Small intestine (tissue), 7 donors: ENCODE data around the gene RAVER1. TPM values are rescaled to one million over a fixed set of nuclear protein-coding genes. Genes with fewer than 3 reads are reported as not detected.

ENCODE experiments used
- DNase-seq, 2 donors: peaks; one replicate each; pipeline versions ENCODE4 v3.0.0 to v3.0.0-alpha.2; 2013
- FAIRE-seq: peaks from 2 replicates; lab custom pipeline; 2012; peaks lifted over from hg19 to GRCh38; lab: Jason Lieb, UNC
- H3K27ac ChIP-seq, 3 donors: one replicate each; pipeline ENCODE4 v1.5.1; 2013; ENCODE audit warnings: low read length in 2 of 3, mild to moderate bottlenecking in 2 of 3, control low read depth in 1 of 3, inconsistent platforms in 1 of 3, low read depth in 1 of 3, moderate library complexity in 1 of 3
- H3K27me3 ChIP-seq, 3 donors: one replicate each; pipeline ENCODE4 v1.6.1; 2013; ENCODE audit warnings: low read length in 3 of 3, inconsistent platforms in 1 of 3; ENCODE audit not compliant: control insufficient read depth in 3 of 3, insufficient read depth in 3 of 3
- H3K36me3 ChIP-seq, 3 donors: one replicate each; pipeline ENCODE4 v1.6.1; 2013; ENCODE audit warnings: low read length in 3 of 3, inconsistent platforms in 1 of 3, low read depth in 1 of 3, mild to moderate bottlenecking in 1 of 3, moderate library complexity in 1 of 3; ENCODE audit not compliant: control insufficient read depth in 3 of 3, insufficient read depth in 2 of 3
- H3K4me1 ChIP-seq, 3 donors: one replicate each; pipeline ENCODE4 v1.6.1; 2013; ENCODE audit warnings: low read length in 2 of 3, inconsistent platforms in 1 of 3, low read depth in 1 of 3, mild to moderate bottlenecking in 1 of 3, moderate library complexity in 1 of 3; ENCODE audit not compliant: control insufficient read depth in 3 of 3, insufficient read depth in 2 of 3
- H3K4me3 ChIP-seq, 3 donors: one replicate each; pipeline ENCODE4 v1.5.1; 2013; ENCODE audit warnings: low read length in 3 of 3, control low read depth in 1 of 3, inconsistent platforms in 1 of 3, low read depth in 1 of 3, mild to moderate bottlenecking in 1 of 3, moderate library complexity in 1 of 3
- H3K9me3 ChIP-seq, 2 donors: one replicate each; pipeline ENCODE4 v1.6.1; 2013; ENCODE audit warnings: low read depth in 1 of 2, low read length in 1 of 2; ENCODE audit not compliant: control insufficient read depth in 2 of 2, insufficient read depth in 1 of 2
- WGBS, 3 donors: extraction: QIAGEN DNeasy Blood & Tissue Kit; methylation state at CpG; one replicate each; pipeline ENCODE4 v1.1.7; 2013; 5-methylcytosine and 5-hydroxymethylcytosine counted together
- polyA plus RNA-seq, 4 donors: library from polyadenylated mRNA; stranded (reverse) in 3 of 4; unstranded in 1 of 4; fragments of 200-250 nt in 3 of 4; fragments of 120-200 nt in 1 of 4; gene quantifications; one replicate each; pipeline versions ENCODE4 v1.2.1 to v1.2.3, GENCODE V29; 2013
- donor health status: healthy with polysubstance abuse.
- donor health status: control.
- donor health status: control.
- donor health status: Bipolar disorder and iron deficiency.
- donor health status: healthy.

Gene RAVER1
- polyA plus RNA-seq, 4 donors, result 14.1 to 50.0 (median 21.1) TPM

DNA sequence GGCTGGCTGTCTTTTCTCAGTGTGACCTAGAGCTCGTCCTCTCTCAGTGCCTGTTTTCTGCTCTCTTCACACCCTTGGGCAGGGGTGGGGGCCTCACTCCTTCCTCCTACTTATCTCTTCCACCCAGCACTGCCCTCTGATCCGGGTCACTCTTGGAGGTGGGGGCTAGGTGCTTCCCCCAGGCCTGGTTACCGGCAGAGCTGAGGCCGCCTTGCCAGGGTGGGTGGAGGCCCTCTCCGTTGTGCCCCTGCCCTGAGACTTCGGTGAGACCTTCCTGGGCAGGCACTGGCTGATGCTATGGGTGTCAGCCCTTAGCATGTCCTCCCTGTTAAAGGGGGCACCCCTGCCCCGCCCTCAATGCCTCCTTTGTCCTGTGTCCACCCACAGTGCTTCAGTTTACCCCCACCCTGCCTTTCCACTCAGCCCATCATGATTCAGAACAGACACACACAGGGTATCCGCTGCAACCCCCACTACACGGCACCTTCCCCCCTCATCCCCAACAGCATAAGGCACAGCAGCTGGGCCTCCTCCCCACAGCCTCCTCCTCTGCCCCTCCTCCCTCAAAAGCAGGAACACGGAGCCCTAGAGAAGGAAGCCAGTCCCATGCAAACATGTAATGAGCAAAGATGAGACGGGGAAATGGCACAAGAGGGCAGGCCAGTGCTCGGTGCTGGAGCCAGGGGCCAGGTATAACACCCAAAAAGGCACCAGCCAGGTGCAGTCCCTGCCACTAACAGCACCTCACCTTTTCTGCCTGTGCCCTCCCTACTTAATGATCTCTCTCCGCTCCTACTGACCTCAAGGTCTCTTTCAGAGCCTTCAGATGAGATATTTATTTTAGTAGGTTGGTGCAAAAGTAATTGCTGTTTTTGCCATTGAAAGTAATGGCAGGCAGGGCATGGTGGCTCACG, 33.5 kb downstream of the RAVER1 start:
- H3K4me3 ChIP-seq, result no peak overlapping the region
- FAIRE-seq (no peak), DNase-seq (no peak)
- H3K9me3 ChIP-seq, result peaks cover 0 to 3% of the 10 kb centered on the region in 2 donors
- peaks cover 0 to 32% (median 12%) of the 10 kb centered on the region in 3 donors for H3K27me3 ChIP-seq
- H3K36me3 ChIP-seq, result peaks cover 0 to 3% (median 0%) of the 10 kb centered on the region in 3 donors
- H3K27ac ChIP-seq, result no peak overlapping the region
- WGBS, 3 donors, result 30 to 44% (median 32%) methylated on average over 14 of the region's 14 CpGs
- H3K4me1 ChIP-seq, result peaks cover 0 to 12% (median 5%) of the 10 kb centered on the region in 3 donors

- Histone ChIP-seq H3K4me1 (peaks cover 0 to 24% (median 5%) of the 10 kb centered on the region in 3 donors), H3K27ac (no peak overlapping the region), H3K27me3 (peaks cover 4 to 67% (median 31%) of the 10 kb centered on the region in 3 donors), H3K4me3 (peak overlapping the region in 1 of 3 donors; percentile 29), H3K36me3 (no peaks in the 10 kb centered on the region), H3K9me3 (peaks cover 0 to 8% of the 10 kb centered on the region in 2 donors)
- FAIRE-seq, result no peak
- 6 to 7% (median 6%) methylated on average over 30 to 58 of the region's 58 CpGs for WGBS, 3 donors
- DNase-seq, result peak in 1 of 2 donors; percentile 59
Measured at GRCh38 chr19:10295847-10296591, 37.3 kb downstream of the RAVER1 start.

DNA sequence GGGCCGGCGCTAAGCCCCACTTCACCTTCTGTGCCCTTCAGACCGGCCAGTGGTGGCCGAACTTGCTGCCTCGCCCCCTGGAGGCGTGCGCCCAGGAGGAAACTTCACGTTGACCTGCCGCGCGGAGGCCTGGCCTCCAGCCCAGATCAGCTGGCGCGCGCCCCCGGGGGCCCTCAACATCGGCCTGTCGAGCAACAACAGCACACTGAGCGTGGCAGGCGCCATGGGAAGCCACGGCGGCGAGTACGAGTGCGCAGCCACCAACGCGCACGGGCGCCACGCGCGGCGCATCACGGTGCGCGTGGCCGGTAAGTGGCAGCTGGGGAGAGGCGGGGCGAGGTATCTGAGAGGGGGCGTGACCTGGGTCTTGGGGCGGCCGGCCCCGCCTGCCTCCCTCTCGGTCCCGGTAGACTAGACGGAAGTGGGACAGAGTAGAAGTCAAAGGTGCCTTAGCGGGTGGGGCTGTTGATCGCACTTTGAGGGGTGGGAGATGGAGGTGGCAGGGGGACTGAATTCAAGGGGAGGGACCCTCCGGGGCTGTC, 38.0 kb downstream of the RAVER1 start:
- peaks cover 0 to 11% of the 10 kb centered on the region in 2 donors for H3K9me3 ChIP-seq
- H3K36me3 ChIP-seq, result no peaks in the 10 kb centered on the region
- H3K27ac ChIP-seq, result no peak overlapping the region
- peaks cover 0 to 30% (median 8%) of the 10 kb centered on the region in 3 donors for H3K4me1 ChIP-seq
- peaks cover 4 to 73% (median 36%) of the 10 kb centered on the region in 3 donors for H3K27me3 ChIP-seq
- H3K4me3 ChIP-seq, result peak overlapping the region in 1 of 3 donors; percentile 29
- WGBS, 3 donors, result 1 to 2% (median 2%) methylated on average over 47 to 48 of the region's 48 CpGs
- FAIRE-seq, result no peak
- DNase-seq, result peak; percentile 52 to 63

DNA sequence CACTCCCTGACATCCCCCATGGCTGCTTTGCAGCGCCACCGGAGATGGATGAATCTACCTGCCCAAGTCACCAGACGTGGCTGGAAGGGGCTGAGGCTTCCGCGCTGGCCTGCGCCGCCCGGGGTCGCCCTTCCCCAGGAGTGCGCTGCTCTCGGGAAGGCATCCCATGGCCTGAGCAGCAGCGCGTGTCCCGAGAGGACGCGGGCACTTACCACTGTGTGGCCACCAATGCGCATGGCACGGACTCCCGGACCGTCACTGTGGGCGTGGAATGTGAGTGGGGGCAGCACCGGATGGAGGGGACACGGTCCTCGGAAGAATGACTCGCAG, 39.0 kb downstream of the RAVER1 start:
- H3K4me3 ChIP-seq, result no peak overlapping the region
- DNase-seq (peak in 1 of 2 donors; percentile 39), FAIRE-seq (no peak)
- H3K36me3 ChIP-seq, result no peaks in the 10 kb centered on the region
- peaks cover 4 to 76% (median 43%) of the 10 kb centered on the region in 3 donors for H3K27me3 ChIP-seq
- WGBS, 3 donors, result 8 to 12% (median 8%) methylated on average over 25 of the region's 25 CpGs
- peaks cover 0 to 11% of the 10 kb centered on the region in 2 donors for H3K9me3 ChIP-seq
- H3K4me1 ChIP-seq, result peaks cover 0 to 36% (median 8%) of the 10 kb centered on the region in 3 donors
- no peak overlapping the region for H3K27ac ChIP-seq

- Histone ChIP-seq H3K4me1 (peaks cover 0 to 42% (median 8%) of the 10 kb centered on the region in 3 donors), H3K4me3 (no peak overlapping the region), H3K27ac (no peak overlapping the region), H3K9me3 (peaks cover 0 to 11% of the 10 kb centered on the region in 2 donors), H3K27me3 (peaks cover 4 to 80% (median 45%) of the 10 kb centered on the region in 3 donors), H3K36me3 (no peaks in the 10 kb centered on the region)
- WGBS, 3 donors, result 18 to 30% (median 26%) methylated on average over 48 to 49 of the region's 49 CpGs
- FAIRE-seq (no peak), DNase-seq (no peak)
Measured at GRCh38 chr19:10293637-10294367, 39.5 kb downstream of the RAVER1 start.

DNA sequence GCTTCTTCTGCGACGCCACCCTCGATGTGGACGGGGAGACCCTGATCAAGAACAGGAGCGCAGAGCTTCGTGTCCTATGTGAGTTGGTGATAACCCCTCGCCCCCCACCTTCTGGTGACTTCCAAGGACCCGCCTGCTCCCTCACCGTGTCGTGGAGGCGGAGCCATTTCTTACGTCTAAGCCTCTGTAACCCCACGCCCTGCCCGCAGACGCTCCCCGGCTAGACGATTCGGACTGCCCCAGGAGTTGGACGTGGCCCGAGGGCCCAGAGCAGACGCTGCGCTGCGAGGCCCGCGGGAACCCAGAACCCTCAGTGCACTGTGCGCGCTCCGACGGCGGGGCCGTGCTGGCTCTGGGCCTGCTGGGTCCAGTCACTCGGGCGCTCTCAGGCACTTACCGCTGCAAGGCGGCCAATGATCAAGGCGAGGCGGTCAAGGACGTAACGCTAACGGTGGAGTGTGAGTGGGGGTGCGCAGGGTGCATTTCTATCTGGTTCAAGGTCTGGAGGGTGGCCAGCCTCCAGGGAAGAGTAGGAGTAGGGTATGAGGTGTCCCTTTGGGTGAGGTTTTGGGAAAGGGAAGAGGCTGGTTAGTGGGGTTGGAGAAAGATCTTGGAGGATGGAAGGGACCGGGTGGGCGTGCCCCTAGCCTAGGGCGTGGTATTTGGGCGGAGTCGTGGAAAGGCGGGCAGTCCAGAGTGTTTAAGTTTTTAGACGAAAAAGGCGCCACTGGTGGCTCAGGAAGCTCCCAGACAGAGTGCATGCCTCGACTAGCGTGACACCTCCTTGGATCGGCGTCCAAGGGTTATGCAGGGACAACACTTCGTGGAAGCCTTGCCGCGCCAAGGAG, 40.3 kb downstream of the RAVER1 start:
- peaks cover 0 to 49% (median 8%) of the 10 kb centered on the region in 3 donors for H3K4me1 ChIP-seq

DNA sequence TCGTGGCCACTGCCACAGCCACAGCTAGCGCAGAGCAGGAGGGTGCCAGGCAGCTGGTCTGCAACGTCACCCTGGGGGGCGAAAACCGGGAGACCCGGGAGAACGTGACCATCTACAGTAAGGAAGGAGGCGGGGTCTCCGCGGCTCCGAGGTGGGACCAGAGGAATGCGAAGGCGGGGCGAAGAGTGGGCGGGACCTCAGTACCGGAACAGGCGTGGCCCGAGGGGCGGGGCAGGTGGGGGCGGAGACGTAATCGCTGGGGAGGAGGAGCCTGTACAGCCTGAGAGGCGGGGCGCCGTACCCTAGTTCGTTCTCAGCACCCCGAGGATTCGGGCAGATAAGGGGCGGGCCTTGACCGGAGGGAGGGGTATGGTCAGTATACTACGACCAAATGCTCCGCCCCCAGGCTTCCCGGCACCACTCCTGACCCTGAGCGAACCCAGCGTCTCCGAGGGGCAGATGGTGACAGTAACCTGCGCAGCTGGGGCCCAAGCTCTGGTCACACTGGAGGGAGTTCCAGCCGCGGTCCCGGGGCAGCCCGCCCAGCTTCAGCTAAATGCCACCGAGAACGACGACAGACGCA, 41.0 kb downstream of the RAVER1 start:
- DNase-seq (peak; percentile 79 to 84), FAIRE-seq (no peak)
- Histone ChIP-seq H3K27me3 (peaks cover 4 to 95% (median 49%) of the 10 kb centered on the region in 3 donors), H3K27ac (no peak overlapping the region), H3K9me3 (peaks cover 0 to 11% of the 10 kb centered on the region in 2 donors), H3K36me3 (no peaks in the 10 kb centered on the region), H3K4me3 (peak overlapping the region in 2 of 3 donors; percentile 14 to 23), H3K4me1 (peaks cover 0 to 55% (median 8%) of the 10 kb centered on the region in 3 donors)
- WGBS, 3 donors, result 1 to 3% (median 1%) methylated on average over 43 to 45 of the region's 45 CpGs

More for the DNA sequence above, 40.3 kb downstream of the RAVER1 start:
- Histone ChIP-seq H3K9me3 (peaks cover 0 to 11% of the 10 kb centered on the region in 2 donors), H3K27ac (no peak overlapping the region), H3K4me3 (peak overlapping the region in 2 of 3 donors; percentile 14 to 23), H3K36me3 (no peaks in the 10 kb centered on the region), H3K27me3 (peaks cover 4 to 88% (median 47%) of the 10 kb centered on the region in 3 donors)
- 11 to 18% (median 14%) methylated on average over 54 to 56 of the region's 56 CpGs for WGBS, 3 donors
- DNase-seq, result peak in 1 of 2 donors; percentile 48
- no peak for FAIRE-seq
